ENCODE results near the gene RPS8.
"Not testable (repeated sequence)": the region's sequence is repeated elsewhere in the genome, so short reads cannot be mapped to it uniquely, and the experiment has no call there.

RPS8 gene

DNA sequence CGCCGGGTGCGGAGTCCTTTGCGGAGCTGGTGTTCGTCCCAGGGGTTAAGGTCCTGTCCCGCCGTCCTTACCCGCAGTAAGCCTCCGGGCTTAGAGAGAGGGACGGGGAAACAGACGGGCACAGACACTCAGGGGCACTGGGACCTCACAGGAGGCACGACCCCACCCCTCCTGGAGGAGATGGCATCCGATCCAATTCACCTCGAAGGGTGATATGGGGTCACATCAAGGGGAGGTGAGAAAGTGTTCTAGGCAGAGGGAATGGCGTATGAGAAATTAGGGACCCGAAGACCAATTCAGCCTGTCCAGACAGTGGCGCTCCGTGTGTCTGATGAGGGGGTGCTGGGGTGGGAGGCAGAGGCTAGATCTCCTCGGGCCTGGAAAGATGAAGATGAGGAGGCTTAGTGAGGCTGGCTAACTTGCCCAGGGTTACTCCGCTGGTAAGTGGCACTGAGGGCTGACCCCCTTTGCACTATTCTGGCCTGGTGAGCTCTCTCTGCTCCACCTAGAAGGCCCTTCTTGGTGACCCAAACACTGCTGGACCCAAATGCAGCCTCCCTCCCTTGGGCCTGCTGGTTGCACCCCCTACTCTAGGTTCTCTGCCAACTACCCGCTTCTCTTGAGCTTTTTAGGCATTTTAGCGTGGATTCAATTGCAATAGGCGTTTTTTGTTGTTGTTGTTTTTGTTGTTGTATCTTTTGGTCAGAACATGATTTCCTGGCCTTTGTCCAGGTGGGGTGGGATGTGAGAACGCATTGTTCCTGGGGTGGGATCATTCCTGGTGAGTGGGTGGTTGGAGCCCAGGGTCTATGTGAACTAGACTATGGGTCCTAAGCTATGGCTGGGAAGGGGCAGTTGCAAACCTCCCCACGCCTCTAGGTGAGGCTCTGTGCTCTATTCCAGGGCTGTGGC is 45.2 kb downstream of the RPS8 start:
- no peak for DNase-seq

- DNase-seq: no peak
Observed at GRCh38 chr1:44821240-44821715, 45.9 kb downstream of the RPS8 start.

GRCh38 chr1:44822131-44822701 is 46.9 kb downstream of the RPS8 start:
- DNase-seq: no peak

- no peak for DNase-seq
Observed at GRCh38 chr1:44822981-44823451, 47.7 kb downstream of the RPS8 start.

GRCh38 chr1:44824392-44824791 is 49.1 kb downstream of the RPS8 start:
- DNase-seq: not testable (repeated sequence)

- DNase-seq: no peak
Observed at GRCh38 chr1:44826375-44827196, 51.2 kb downstream of the RPS8 start.

GRCh38 chr1:44827197-44828002 is 52.1 kb downstream of the RPS8 start:
- DNase-seq: no peak

DNA sequence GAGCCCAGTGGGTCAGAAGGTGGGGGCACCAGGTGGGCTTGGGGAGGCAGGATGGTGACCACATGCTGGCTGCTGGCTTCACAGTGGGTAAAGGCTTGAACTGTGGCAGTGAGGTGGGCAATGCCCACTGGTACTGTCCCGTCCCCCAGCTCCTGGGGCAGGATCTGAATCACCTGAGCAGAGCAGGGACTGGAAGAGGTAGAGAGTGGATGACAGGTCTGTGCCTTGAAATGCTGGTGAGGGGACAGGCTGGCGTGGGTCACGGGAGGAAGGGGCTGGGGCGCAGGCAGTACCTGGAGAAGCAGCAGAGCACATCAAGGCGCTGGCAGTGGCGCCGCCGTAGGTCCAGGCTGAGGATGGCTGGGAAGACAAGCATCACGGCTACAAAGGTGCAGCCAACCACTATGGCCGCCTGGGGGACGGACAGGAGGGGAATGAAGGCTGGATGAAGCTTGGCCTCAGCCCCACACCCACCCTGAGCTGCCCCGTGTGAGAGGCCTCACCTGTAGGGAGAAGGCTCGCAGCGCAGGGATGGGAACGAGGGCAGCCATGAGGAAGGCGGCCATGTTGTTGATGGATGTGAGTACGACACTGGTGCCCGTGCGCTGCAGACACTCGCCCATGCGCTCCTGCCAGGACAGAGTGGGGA is 52.8 kb downstream of the RPS8 start:
- no peak for DNase-seq

Measured in effector CD8-positive, alpha-beta T cell (primary cell).